ENCODE data around the gene PIPOX. TPM values are rescaled to one million over a fixed set of nuclear protein-coding genes. Genes with fewer than 3 reads are reported as not detected.

PIPOX gene, protein sequence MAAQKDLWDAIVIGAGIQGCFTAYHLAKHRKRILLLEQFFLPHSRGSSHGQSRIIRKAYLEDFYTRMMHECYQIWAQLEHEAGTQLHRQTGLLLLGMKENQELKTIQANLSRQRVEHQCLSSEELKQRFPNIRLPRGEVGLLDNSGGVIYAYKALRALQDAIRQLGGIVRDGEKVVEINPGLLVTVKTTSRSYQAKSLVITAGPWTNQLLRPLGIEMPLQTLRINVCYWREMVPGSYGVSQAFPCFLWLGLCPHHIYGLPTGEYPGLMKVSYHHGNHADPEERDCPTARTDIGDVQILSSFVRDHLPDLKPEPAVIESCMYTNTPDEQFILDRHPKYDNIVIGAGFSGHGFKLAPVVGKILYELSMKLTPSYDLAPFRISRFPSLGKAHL
- total RNA-seq: 1.7 TPM

DNA sequence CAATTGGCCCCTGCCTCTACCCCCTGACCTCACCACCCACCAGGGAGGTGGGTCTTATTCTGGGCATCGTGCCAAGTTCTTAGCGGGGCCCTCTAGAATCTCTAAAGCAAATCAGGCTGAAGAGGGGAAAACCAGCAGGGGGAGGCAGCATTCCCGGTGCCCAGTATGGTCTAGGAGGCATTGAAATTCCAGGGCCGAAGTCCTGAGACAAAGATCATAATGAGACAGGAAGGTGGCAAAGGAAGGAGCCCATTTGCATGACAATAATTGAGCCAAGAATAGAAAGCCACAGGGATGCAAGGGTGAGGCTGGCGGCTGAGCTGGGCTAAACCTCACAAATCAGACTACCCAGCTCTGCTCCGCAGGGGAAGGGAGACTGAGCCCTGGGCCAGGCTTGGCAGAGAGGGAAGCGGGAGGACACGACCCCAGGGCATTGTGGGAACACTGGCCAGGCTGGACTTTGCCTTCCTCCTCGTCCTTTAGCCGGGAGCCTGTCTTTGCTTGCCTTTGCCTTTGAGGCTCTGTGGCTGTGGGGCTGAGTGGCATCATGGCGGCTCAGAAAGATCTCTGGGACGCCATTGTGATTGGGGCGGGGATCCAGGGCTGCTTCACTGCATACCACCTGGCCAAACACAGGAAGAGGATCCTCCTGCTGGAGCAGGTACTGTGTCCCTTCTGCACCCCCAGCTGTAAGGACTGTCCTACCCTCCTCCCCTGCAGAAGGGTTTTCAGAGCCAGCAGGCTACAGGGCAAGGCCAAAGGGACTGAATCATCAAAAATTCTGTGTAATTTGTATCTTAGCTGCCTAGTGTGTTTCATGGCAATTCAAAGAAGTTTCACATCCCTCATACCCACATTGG lies at the start of gene PIPOX:
PIPOX (plus strand) TSS at position 463 of the 860 bp plus-strand sequence; CDS start at position 548, 85 bp downstream.
- no peak for DNase-seq (ENCODE audit: extremely low spot score in 2 of 2)
- no peak within 1 kb of the TSS for H3K27ac ChIP-seq
- H3K4me3 ChIP-seq: no peak within 1 kb of the TSS
- H3K9me3 ChIP-seq: no peaks in the 10 kb centered on the region
- no peaks in the 10 kb centered on the region for H3K4me1 ChIP-seq
- no peaks in the 10 kb centered on the region for H3K27me3 ChIP-seq
- intact Hi-C loops (cut with DNase I): no loop called here
- H3K36me3 ChIP-seq: no peaks in the 10 kb centered on the region
- TF ChIP-seq POLR2AphosphoS5 (IDR thresholded peaks at IDR 0.05; ENCODE audit: insufficient read depth in 1 of 2, low read depth in 1 of 2) (no peak), POLR2A (IDR thresholded peaks at IDR 0.05) (no peak)
- TF ChIP-seq, protein P1, sequence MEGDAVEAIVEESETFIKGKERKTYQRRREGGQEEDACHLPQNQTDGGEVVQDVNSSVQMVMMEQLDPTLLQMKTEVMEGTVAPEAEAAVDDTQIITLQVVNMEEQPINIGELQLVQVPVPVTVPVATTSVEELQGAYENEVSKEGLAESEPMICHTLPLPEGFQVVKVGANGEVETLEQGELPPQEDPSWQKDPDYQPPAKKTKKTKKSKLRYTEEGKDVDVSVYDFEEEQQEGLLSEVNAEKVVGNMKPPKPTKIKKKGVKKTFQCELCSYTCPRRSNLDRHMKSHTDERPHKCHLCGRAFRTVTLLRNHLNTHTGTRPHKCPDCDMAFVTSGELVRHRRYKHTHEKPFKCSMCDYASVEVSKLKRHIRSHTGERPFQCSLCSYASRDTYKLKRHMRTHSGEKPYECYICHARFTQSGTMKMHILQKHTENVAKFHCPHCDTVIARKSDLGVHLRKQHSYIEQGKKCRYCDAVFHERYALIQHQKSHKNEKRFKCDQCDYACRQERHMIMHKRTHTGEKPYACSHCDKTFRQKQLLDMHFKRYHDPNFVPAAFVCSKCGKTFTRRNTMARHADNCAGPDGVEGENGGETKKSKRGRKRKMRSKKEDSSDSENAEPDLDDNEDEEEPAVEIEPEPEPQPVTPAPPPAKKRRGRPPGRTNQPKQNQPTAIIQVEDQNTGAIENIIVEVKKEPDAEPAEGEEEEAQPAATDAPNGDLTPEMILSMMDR (IDR thresholded peaks at IDR 0.05): no peak

DNA sequence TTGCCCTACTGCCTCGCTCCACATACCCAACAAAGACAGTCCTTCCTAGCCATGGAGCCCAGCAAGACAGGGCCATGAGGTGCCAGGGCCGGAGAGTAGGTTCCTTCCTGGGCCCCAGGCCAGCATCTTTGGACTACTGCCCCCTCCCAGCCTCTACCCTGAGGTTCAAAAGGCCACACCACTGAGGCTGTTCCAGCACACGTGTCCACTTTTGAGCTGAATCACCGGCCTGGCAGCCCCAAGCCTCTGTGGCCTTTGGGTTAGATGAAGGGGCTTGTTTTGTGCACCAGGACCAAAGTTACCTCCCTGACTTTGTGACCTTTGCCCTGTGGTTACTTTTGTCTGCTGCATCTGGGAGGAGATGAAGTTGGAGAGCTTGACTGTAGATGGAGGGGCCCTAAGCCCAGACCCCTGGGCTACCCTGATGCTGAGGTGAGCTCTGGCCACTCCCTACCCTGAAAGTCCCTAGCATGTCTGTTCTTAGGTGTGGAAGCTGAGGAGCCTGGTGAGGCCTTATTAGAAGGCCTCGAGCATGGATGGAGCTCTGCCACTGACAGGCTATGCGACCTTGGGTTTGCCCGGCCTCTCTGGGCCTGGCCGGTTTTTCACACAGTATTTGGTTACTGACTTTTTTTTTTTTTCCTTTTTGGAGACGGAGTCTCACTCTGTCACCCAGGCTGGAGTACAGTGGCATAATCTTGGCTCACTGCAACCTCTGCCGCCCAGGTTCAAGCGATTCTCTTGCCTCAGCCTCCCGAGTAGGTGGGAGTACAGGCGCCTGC lies 49.1 kb upstream of the PIPOX start:
- no peaks in the 10 kb centered on the region for H3K36me3 ChIP-seq
- intact Hi-C loops (cut with DNase I): no loop called here
- no peaks in the 10 kb centered on the region for H3K27me3 ChIP-seq
- no peaks in the 10 kb centered on the region for H3K9me3 ChIP-seq
- H3K4me1 ChIP-seq: no peaks in the 10 kb centered on the region
- H3K4me3 ChIP-seq: no peak overlapping the region
- TF ChIP-seq POLR2A (IDR thresholded peaks at IDR 0.05) (no peak), POLR2AphosphoS5 (IDR thresholded peaks at IDR 0.05; ENCODE audit: insufficient read depth in 1 of 2, low read depth in 1 of 2) (no peak)
- TF ChIP-seq, protein P1 (IDR thresholded peaks at IDR 0.05): no peak
- H3K27ac ChIP-seq: no peak overlapping the region
- no peak for DNase-seq (ENCODE audit: extremely low spot score in 2 of 2)

DNA sequence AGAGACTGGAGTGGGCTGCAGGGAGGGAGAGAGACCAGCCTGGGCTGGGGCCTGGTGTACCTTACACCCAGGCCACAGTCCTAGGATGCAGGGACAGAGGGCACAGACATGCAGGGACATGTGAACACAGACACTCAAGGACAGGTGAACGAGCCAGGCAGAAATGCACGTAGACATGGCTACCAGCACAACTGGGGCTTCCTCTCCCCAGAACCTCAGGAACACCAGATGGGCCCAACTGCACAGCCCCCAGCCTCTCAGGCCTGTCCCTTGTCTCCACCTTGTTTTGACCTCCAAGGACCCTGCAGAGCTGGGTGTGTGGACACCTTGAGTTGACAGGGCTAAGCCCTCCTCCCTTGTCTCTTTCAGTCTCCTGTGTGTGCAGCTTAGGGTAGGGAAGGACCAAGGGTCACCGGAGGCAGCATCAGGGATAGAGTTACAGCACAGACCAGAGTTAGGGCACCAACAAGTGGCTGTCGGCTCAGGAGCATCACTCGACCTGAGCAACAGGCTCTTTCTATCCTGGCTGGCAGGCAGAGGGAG lies 46.3 kb upstream of the PIPOX start:
- Histone ChIP-seq H3K4me3 (no peak overlapping the region), H3K9me3 (no peaks in the 10 kb centered on the region), H3K27ac (no peak overlapping the region), H3K4me1 (no peaks in the 10 kb centered on the region), H3K27me3 (no peaks in the 10 kb centered on the region), H3K36me3 (no peaks in the 10 kb centered on the region)
- no peak for TF ChIP-seq POLR2AphosphoS5 (IDR thresholded peaks at IDR 0.05; ENCODE audit: insufficient read depth in 1 of 2, low read depth in 1 of 2)
- TF ChIP-seq, protein P1 (IDR thresholded peaks at IDR 0.05): no peak
- intact Hi-C loops (cut with DNase I): no loop called here
- DNase-seq (ENCODE audit: extremely low spot score in 2 of 2): no peak

DNA sequence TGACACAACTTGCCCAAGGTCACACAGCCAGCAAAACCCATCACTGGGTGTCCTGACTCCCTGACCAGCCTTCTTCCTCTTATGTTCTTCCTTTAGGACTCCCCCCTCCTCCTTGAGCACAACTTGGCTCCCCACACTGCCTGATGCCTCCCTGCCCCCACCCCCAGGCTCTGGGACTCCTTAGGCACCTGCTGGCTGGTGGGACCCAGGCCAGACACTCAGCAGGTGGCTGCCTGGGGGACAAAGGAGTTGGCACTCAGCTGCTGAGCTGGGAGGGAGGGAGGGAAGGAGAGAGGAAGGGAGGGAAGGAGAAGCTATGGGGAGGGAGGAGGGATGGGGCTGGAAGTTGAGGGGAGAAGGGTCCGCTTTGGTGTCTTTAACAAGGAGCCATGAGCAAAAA lies 45.1 kb upstream of the PIPOX start:
- intact Hi-C loops (cut with DNase I): no loop called here
- Histone ChIP-seq H3K4me3 (no peak overlapping the region), H3K9me3 (no peaks in the 10 kb centered on the region), H3K27ac (no peak overlapping the region), H3K36me3 (no peaks in the 10 kb centered on the region), H3K27me3 (no peaks in the 10 kb centered on the region), H3K4me1 (no peaks in the 10 kb centered on the region)
- DNase-seq (ENCODE audit: extremely low spot score in 2 of 2): no peak
- no peak for TF ChIP-seq POLR2A (IDR thresholded peaks at IDR 0.05)

DNA sequence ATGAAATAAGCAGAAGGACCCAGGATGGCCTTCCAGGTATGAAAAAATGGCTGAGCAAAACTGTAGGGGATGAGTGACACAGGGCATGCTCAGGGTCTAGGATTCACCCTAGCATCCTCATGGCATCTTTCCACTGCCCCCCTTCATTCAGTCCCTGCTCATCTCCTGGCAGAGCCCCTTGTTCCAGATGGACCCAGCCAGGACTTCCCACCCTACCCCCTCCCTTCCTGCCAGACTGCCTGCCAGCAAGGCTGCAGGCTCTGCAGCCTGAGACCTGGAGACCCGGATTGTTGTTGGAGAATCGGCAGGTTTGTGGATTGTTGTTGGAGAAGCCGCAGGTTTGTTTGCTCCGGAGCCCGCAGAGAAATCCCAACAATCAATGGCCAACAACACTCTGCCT lies 43.7 kb upstream of the PIPOX start:
- H3K9me3 ChIP-seq: no peaks in the 10 kb centered on the region
- no peaks in the 10 kb centered on the region for H3K4me1 ChIP-seq
- no peaks in the 10 kb centered on the region for H3K27me3 ChIP-seq
- H3K27ac ChIP-seq: no peak overlapping the region
- intact Hi-C loops (cut with DNase I): no loop called here
- H3K36me3 ChIP-seq: no peaks in the 10 kb centered on the region
- no peak overlapping the region for H3K4me3 ChIP-seq
- TF ChIP-seq, protein P1 (IDR thresholded peaks at IDR 0.05): no peak
- TF ChIP-seq POLR2A (IDR thresholded peaks at IDR 0.05): no peak
- no peak for TF ChIP-seq POLR2AphosphoS5 (IDR thresholded peaks at IDR 0.05; ENCODE audit: insufficient read depth in 1 of 2, low read depth in 1 of 2)
- no peak for DNase-seq (ENCODE audit: extremely low spot score in 2 of 2)

All from vagina (tissue), 2 donors.